Tibial nerve (tissue), 3 donors: Measurements from ENCODE around the gene TOP1.

Experiments used
- POLR2A ChIP-seq, 2 donors: fragments of 450-650 bp; IDR thresholded peaks; one replicate each; pipeline ENCODE4 v1.6.1; 2017; ENCODE audit warnings: antibody characterized with exemption in 2 of 2, mild to moderate bottlenecking in 2 of 2, moderate library complexity in 2 of 2
- TF ChIP-seq, protein P1 (sequence below), 5 experiments: fragments of 200-600 bp in 3 of 5; fragments of 450-650 bp in 2 of 5; sonication (generic) in 3 of 5; IDR thresholded peaks; one replicate each; pipeline ENCODE4 v1.5.1; 2016 to 2019; ENCODE audit warnings: antibody characterized with exemption in 5 of 5, mild to moderate bottlenecking in 3 of 5, moderate library complexity in 2 of 5

DNA sequence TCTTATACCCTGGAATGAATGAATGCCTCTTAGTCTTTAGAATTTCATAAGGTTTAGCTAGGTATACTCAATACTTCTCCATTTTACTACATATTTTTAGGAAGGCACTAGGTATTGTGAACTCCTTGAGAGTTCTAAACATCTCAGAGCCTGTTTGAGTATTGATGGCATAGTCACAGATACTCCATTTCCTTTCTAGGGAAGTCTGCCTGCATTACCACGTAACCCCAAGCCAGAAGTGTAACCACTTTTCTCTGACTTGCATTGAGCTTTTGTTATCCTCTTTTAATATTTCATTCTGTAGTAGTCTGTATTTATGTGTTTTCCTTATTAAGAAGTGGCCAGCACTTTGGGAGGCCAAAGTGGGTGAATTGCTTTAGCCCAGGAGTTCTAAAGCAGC, 12.2 kb downstream of the TOP1 start:
- no peak for TF ChIP-seq POLR2A (IDR thresholded peaks at IDR 0.05)
- TF ChIP-seq, protein P1, sequence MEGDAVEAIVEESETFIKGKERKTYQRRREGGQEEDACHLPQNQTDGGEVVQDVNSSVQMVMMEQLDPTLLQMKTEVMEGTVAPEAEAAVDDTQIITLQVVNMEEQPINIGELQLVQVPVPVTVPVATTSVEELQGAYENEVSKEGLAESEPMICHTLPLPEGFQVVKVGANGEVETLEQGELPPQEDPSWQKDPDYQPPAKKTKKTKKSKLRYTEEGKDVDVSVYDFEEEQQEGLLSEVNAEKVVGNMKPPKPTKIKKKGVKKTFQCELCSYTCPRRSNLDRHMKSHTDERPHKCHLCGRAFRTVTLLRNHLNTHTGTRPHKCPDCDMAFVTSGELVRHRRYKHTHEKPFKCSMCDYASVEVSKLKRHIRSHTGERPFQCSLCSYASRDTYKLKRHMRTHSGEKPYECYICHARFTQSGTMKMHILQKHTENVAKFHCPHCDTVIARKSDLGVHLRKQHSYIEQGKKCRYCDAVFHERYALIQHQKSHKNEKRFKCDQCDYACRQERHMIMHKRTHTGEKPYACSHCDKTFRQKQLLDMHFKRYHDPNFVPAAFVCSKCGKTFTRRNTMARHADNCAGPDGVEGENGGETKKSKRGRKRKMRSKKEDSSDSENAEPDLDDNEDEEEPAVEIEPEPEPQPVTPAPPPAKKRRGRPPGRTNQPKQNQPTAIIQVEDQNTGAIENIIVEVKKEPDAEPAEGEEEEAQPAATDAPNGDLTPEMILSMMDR (IDR thresholded peaks at IDR 0.05) = no peak
